NCI-H2196 treated with DMSO at 0.1 percent for 48 hours (cell line): Measurements from ENCODE around the gene PNN.
"Not testable (repeated sequence)": the region's sequence is repeated elsewhere in the genome, so short reads cannot be mapped to it uniquely, and the experiment has no call there.

Experiments used
- DNase-seq: peaks from one replicate; lab custom pipeline; 2025; ENCODE audit not compliant: unreplicated experiment; lab: John Stamatoyannopoulos, UW

The PNN gene

DNA sequence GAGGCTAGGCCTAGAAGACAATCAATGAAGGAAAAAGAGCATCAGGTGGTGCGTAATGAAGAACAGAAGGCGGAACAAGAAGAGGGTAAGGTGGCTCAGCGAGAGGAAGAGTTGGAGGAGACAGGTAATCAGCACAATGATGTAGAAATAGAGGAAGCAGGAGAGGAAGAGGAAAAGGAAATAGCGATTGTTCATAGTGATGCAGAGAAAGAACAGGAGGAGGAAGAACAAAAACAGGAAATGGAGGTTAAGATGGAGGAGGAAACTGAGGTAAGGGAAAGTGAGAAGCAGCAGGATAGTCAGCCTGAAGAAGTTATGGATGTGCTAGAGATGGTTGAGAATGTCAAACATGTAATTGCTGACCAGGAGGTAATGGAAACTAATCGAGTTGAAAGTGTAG, 5.5 kb downstream of the PNN start:
- DNase-seq, result no peak

GRCh38 chr14:39181026-39181692, 6.1 kb downstream of the PNN start:
- no peak for DNase-seq

DNA sequence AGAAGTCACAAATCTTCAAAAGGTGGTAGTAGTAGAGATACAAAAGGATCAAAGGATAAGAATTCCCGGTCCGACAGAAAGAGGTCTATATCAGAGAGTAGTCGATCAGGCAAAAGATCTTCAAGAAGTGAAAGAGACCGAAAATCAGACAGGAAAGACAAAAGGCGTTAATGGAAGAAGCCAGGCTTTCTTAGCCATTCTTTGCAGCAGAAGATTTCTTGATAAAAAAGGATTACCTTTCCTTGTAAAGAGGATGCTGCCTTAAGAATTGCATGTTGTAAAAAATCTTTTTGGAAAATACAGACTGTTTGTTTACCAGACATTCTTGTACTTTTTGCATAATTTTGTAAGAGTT, 6.6 kb downstream of the PNN start:
- no peak for DNase-seq

- DNase-seq, result no peak
These were observed 8.0 kb downstream of the PNN start for GRCh38 chr14:39182770-39183684.

DNA sequence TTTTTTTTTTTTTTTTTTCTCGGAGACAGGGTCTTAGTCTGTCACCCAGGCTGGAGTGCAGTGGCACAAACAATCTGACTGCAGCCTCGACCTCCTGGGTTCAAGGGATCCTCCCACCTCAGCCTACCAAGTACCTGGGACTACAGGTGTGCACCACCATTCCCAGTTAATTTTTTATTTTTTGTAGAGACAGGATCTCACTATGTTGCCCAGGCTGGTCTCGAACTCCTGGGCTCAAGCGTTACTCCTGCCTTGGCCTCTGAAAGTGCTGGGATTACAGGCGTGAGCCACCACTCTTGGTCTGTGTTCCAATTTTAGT, 8.6 kb downstream of the PNN start:
- DNase-seq, result not testable (repeated sequence)

- no peak for DNase-seq
These were observed 9.7 kb downstream of the PNN start for GRCh38 chr14:39184628-39185255.

DNA sequence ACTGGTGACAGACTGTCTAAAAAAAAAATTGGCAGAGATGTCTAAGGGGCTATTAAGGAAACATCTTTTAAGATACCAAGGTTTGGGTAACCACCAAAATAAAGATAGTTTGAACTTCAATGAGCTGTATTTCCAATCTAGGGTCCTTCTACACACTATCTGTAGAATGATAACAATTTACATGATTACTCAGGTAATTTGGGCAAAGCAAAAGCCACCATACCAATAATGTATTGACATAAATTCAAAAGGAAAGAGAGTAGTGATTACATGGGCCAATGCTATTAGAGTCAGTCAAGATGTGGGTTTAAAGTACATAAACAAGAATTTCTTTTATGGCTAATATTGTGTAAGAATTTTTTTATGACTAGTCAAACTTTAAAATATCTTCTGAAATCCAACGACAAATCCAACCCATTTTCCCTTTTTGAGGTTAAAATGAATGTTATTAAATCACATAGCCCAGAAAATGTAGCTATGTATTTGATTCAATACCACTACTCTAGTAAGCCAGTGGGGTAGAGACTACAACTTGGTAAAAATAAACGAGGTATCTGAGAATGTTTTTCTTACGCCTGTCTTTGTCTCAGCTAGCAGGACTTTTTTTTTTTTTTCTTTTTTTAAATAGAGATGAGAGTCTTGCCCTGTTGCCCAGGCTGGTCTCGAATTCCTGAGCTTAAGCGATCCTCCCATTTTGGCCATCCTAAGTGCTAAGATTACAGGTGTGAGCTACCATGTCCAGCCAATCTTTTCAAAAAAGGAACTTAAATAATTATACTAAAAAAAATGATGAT, 10.4 kb downstream of the PNN start:
- no peak for DNase-seq

DNA sequence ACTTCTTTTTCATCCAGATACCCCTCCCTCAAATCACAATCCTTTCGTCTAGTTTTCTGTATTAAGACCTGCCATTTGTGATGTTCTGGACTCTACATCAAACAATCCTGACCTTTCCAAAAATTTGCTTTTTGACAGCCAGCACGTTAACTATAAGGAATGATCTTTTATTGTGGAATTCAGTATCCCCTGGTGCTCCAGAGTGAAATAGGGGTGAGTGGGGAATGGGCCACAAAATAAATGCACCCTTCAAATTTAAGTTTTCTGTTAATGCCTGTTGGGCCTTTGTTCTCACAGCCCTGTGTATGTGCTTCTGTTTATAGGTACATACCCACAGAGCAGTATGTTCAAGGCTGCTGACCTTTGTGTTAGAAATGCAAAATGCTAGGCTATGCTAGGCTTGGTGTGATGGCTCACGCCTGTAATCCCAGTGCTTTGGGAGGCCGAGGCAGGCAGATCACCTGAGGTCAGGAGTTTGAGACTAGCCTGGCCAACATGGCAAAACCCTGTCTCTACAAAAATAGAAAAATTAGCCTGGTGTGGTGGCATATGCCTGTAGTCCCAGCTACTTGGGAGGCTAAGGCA, 12.0 kb downstream of the PNN start:
- no peak for DNase-seq

DNA sequence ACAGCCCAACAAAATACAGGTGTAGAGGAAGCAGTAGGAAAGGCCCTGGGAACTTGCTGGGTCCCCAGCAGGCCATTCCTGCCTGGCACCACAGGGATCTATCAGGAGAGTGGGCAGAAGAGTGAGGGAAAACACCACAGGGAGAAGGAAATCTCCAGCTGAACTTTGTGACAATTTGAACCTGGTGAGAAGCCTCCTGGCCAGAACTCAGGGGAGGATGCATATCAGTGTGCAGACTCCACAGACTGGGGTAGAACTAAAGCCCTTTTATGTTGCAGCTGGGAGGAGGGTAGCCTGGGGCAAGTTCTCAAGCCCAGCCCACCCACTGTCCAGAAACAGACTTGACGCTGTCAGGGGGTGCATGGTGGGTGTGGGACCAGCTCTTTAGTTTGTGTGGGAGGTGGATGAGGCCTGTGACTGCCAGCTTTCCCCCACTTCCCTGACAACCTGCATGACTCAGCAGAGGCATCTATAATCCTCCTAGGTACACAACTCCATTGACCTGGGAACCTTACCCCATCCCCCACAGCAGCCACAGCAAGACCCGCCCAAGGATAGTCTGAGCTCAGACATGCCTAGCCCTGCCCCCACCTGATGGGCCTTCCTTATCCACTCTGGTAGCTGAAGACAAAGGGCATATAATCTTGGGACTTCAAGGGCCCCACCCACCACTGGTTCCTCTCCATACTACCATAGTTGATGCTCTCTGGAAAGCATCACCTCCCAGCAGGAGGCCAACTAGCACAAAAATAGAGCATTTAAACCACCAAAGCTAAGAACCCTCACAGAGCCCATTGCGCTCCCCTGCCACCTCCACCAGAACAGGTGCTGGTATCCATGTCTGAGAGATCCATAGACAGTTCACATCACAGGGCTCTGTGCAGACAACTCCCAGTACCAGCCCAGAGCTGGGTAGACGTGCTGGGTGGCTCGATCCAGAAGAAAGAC, 28.9 kb downstream of the PNN start:
- no peak for DNase-seq

DNA sequence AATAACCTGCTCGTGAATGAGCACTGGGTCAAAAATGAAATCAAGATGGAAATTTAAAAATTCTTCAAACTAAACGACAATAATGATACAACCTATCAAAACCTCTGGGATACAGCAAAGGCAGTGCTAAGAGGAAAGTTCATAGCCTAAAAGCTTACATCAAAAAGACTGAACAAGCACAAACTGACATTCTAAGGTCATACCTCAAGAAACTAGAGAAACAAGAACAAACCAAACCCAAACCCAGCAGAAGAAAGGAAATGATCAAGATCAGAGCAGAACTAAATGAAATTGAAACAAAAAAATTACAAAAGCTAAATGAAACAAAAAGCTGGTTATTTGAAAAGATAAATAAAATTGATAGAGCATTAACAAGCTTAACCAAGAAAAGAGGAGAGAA, 32.4 kb downstream of the PNN start:
- not testable (repeated sequence) for DNase-seq

GRCh38 chr14:39211109-39211741, 36.2 kb downstream of the PNN start:
- no peak for DNase-seq

- DNase-seq, result no peak
These were observed 37.0 kb downstream of the PNN start for GRCh38 chr14:39212034-39212433.

- no peak for DNase-seq
These were observed 37.6 kb downstream of the PNN start for GRCh38 chr14:39212693-39213092.

DNA sequence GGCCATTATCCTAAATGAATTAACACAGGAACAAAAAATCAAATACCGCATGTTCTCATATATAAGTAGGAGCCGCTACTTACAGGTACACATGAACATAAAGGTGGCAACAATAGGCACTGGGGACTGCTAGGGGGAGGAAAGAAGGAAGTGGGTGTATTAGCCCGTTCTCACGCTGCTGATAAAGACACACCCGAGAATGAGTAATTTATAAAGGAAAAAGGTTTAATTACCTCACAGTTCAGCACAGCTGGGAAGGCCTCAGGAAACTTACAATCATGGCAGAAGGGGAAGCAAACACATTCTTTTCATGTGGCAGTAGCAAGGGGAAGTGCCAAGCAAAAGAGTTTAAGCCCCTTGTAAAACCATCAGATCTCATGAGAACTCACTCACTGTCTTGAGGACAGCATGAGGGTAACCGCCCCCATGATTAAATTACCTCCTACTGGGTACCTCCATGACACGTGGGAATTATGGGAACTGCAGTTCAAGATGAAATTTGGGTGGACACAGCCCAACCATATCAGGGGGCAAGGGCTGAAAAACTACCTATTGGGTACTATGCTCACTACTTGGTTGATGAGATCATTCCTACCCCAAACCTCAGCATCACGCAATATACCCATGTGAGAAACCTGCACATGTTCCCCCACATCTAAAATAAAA, 42.3 kb downstream of the PNN start:
- no peak for DNase-seq

DNA sequence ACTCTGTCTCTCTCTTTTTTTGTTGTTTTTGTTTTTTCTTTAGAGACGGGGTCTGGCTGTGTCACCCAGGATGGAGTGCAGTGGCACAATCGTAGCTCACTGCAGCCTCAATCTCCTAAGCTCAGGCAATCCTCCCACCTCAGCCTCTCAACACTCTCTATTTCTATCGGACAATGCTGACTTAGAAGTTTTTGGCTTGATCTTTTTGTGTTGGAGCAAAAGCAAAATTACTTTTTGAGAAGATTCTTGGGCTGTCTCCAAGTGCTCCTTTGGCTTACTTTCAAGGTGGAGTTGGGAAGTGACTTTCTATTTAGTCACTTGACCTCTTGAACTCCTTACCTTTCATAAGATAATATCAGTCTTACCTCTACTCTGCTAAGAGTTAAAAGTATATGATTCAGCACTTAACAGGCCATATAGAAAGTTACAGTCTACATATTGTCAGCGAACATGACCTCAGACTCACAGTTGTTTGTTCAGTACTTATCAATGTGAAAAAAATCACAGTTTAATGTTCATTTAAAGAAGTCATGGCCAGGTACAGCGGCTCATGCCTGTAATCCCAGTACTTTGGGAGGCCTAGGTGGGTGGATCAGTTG, 43.2 kb downstream of the PNN start:
- DNase-seq, result no peak

DNA sequence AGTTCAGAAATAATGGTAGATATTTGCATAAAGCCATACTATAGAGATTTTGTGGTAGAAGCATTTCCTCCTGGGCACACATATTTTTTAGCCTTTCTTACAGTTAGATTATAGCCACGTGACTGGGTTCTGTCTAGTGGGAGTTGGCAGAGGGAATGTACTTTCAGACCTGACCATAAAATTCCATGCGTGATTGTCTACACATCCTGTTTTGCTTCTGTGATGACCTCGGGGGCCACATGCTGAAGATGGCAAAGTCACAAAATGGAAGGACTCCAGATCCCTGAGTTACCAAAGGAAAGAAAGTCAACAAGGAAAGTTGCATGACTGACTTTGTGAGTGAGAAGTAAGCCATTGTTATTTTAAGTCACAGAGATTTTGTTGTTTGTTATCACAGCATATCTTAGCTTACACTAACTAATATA, 44.0 kb downstream of the PNN start:
- DNase-seq, result no peak

DNA sequence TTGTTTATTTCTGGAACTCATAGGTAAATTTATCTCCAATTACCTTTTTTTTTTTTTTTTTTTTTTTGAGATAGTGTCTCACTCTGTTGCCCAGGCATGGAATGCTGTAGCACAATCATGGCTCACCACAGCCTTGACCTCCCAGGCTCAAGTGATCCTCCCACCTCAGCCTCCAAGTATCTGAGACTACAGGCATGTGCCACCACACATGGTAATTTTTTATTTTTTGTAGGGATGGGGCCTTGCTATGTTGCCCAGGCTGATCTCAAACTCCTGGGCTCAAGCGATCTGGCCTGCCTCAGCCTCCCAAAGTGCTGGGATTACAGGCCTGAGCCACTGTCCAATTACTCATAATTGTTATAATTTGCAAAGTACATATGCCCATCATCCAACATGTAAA, 45.4 kb downstream of the PNN start:
- not testable (repeated sequence) for DNase-seq

- DNase-seq, result no peak
These were observed 53.0 kb downstream of the PNN start for GRCh38 chr14:39228044-39228443.
